Neuron (in vitro differentiated cells): ENCODE data around the gene TUBB6.

Experiments used
- H2AFZ ChIP-seq: one replicate; pipeline ENCODE4 v1.6.1; 2013; ENCODE audit warnings: low read depth, mild to moderate bottlenecking, inconsistent platforms, low read length, moderate library complexity
- H3K27me3 ChIP-seq: one replicate; pipeline ENCODE4 v1.6.1; 2013; ENCODE audit warnings: low read length; ENCODE audit not compliant: insufficient read depth
- H3K36me3 ChIP-seq: one replicate; pipeline ENCODE4 v1.6.1; 2013; ENCODE audit warnings: low read length; ENCODE audit not compliant: insufficient read depth
- H3K4me1 ChIP-seq: one replicate; pipeline ENCODE4 v1.6.1; 2013; ENCODE audit warnings: low read length; ENCODE audit not compliant: insufficient read depth
- H3K4me3 ChIP-seq: 2 replicates; pipeline ENCODE4 v1.5.1; 2013; ENCODE audit warnings: mild to moderate bottlenecking, low read length, moderate library complexity
- H3K9me3 ChIP-seq: one replicate; pipeline ENCODE4 v1.6.1; 2013; ENCODE audit warnings: low read length

The TUBB6 gene

DNA sequence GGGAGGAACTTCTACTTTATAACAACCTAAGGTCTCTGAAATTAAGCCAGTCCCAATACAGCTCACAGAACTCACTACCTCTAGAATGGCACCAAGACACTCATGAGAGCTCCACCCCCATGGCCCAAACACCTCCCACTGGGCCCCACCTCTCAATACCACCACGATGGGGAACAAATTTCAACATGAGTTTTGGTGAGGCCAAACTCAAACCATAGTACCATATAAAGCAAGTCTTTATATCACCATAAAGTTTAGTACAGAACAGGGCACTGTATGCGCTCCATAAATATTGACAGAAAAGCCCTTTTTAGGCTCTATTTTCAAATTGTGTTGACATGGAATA lies 65.7 kb downstream of the TUBB6 start:
- Histone ChIP-seq H3K9me3 (no peaks in the 10 kb centered on the region), H3K36me3 (peaks cover 6% of the 10 kb centered on the region), H3K4me1 (peaks cover 6% of the 10 kb centered on the region), H2AFZ (no peak overlapping the region), H3K27me3 (no peaks in the 10 kb centered on the region), H3K4me3 (no peak overlapping the region)

DNA sequence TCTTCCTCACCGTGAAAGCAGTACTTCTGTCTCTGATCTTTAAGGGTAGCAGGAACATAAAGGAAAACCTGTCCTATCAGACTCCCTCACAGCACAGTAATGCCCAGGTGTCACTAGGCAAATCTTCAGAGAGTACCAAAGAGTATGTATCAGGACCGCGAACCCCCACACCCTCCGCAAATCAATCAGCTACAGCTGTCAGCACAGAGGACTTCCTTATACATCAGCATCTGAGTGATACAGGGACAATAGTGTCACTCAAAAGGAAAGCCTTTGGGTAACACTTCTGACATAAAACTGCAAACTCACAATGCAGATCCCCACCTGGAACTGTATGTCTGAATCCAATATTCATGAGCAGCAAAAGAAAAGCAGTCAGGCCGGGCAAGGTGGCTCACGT lies 66.4 kb downstream of the TUBB6 start:
- Histone ChIP-seq H2AFZ (no peak overlapping the region), H3K27me3 (no peaks in the 10 kb centered on the region), H3K36me3 (no peaks in the 10 kb centered on the region), H3K4me1 (peaks cover 6% of the 10 kb centered on the region), H3K4me3 (no peak overlapping the region), H3K9me3 (no peaks in the 10 kb centered on the region)
